H9 (cell line): ENCODE data around the gene TMPRSS15. TPM values are rescaled to one million over a fixed set of nuclear protein-coding genes. Genes with fewer than 3 reads are reported as not detected.

Source experiments
- DNase-seq: peaks from one replicate; pipeline ENCODE4 v3.0.0-alpha.2; 2017
- H2AFZ ChIP-seq: one replicate; pipeline ENCODE4 v1.6.1; 2013; ENCODE audit warnings: mild to moderate bottlenecking, low read length, control low read depth, moderate library complexity
- H2AK5ac ChIP-seq: 2 replicates; pipeline ENCODE4 v1.6.1; 2013; ENCODE audit warnings: low read length, control low read depth, mixed read lengths; ENCODE audit not compliant: insufficient read length
- H2BK120ac ChIP-seq: one replicate; pipeline ENCODE4 v1.6.1; 2013; ENCODE audit warnings: low read depth, mild to moderate bottlenecking, low read length, control low read depth, inconsistent platforms; ENCODE audit not compliant: poor library complexity, severe bottlenecking
- H2BK12ac ChIP-seq: 2 replicates; pipeline ENCODE4 v1.6.1; 2013; ENCODE audit warnings: low read length, control low read depth, mixed read lengths, low read depth; ENCODE audit not compliant: insufficient read length
- H2BK15ac ChIP-seq: 2 replicates; pipeline ENCODE4 v1.6.1; 2013; ENCODE audit warnings: low read depth, low read length, control low read depth
- H2BK20ac ChIP-seq: one replicate; pipeline ENCODE4 v1.6.1; 2013; ENCODE audit warnings: low read depth, mild to moderate bottlenecking, low read length, control low read depth, inconsistent platforms; ENCODE audit not compliant: poor library complexity, severe bottlenecking
- H2BK5ac ChIP-seq: 2 replicates; pipeline ENCODE4 v1.6.1; 2013; ENCODE audit warnings: low read length, control low read depth, mixed read lengths; ENCODE audit not compliant: insufficient read length
- H3K14ac ChIP-seq: 2 replicates; pipeline ENCODE4 v1.6.1; 2013; ENCODE audit warnings: low read length, control low read depth; ENCODE audit not compliant: insufficient read depth
- H3K18ac ChIP-seq: 2 replicates; pipeline ENCODE4 v1.6.1; 2013; ENCODE audit warnings: low read depth, mild to moderate bottlenecking, mixed read lengths, low read length, control low read depth; ENCODE audit not compliant: insufficient read length
- H3K23ac ChIP-seq: 2 replicates; pipeline ENCODE4 v1.6.1; 2013; ENCODE audit warnings: low read length, control low read depth, mixed read lengths, low read depth; ENCODE audit not compliant: insufficient read length
- H3K23me2 ChIP-seq: 2 replicates; pipeline ENCODE4 v1.6.1; 2013; ENCODE audit warnings: low read depth, mild to moderate bottlenecking, mixed read lengths, low read length, control low read depth; ENCODE audit not compliant: insufficient read length, poor library complexity, severe bottlenecking
- H3K27ac ChIP-seq: 2 replicates; pipeline ENCODE4 v1.5.1; 2013; ENCODE audit warnings: low read length, control low read depth, mixed read lengths, low read depth; ENCODE audit not compliant: insufficient read length
- H3K27me3 ChIP-seq: 2 replicates; pipeline ENCODE4 v1.6.1; 2013; ENCODE audit warnings: low read length, control low read depth, inconsistent platforms; ENCODE audit not compliant: insufficient read depth
- H3K4ac ChIP-seq: 2 replicates; pipeline ENCODE4 v1.6.1; 2013; ENCODE audit warnings: low read depth, mild to moderate bottlenecking, control low read depth, inconsistent platforms, low read length, moderate library complexity
- H3K4me1 ChIP-seq: 2 replicates; pipeline ENCODE4 v1.6.1; 2013; ENCODE audit warnings: low read length, control low read depth, inconsistent platforms; ENCODE audit not compliant: insufficient read depth
- H3K4me2 ChIP-seq: 2 replicates; pipeline ENCODE4 v1.6.1; 2013; ENCODE audit warnings: low read length, control low read depth, mixed read lengths; ENCODE audit not compliant: insufficient read length, insufficient read depth
- H3K56ac ChIP-seq: 2 replicates; pipeline ENCODE4 v1.6.1; 2013; ENCODE audit warnings: low read depth, mild to moderate bottlenecking, mixed read lengths, low read length, control low read depth; ENCODE audit not compliant: insufficient read length
- H3K79me1 ChIP-seq: 2 replicates; pipeline ENCODE4 v1.6.1; 2013; ENCODE audit warnings: low read depth, mild to moderate bottlenecking, moderate library complexity, low read length, control low read depth, inconsistent platforms; ENCODE audit not compliant: insufficient read depth, poor library complexity, severe bottlenecking
- H3K79me2 ChIP-seq: 2 replicates; pipeline ENCODE4 v1.6.1; 2013; ENCODE audit warnings: low read length, control low read depth, inconsistent platforms; ENCODE audit not compliant: insufficient read depth
- H3K9ac ChIP-seq: 2 replicates; pipeline ENCODE4 v1.6.1; 2013; ENCODE audit warnings: low read length, control low read depth, mixed read lengths; ENCODE audit not compliant: insufficient read length; ENCODE audit errors: extremely low read depth
- H3K9me3 ChIP-seq: one replicate; pipeline ENCODE4 v1.6.1; 2013; ENCODE audit warnings: low read depth, low read length, inconsistent platforms; ENCODE audit not compliant: control insufficient read depth
- H3T11ph ChIP-seq: one replicate; pipeline ENCODE4 v1.6.1; 2013; ENCODE audit warnings: mild to moderate bottlenecking, low read length, control low read depth, inconsistent platforms
- H4K20me1 ChIP-seq: one replicate; pipeline ENCODE4 v1.6.1; 2013; ENCODE audit not compliant: control insufficient read depth, insufficient read length, insufficient read depth
- H4K5ac ChIP-seq: 2 replicates; pipeline ENCODE4 v1.6.1; 2013; ENCODE audit warnings: low read depth, mild to moderate bottlenecking, mixed read lengths, low read length, control low read depth; ENCODE audit not compliant: insufficient read length
- H4K8ac ChIP-seq: replicated peaks from 2 replicates; pipeline ENCODE4 v1.6.1; 2013; ENCODE audit warnings: low read length, control low read depth, mixed read lengths, low read depth; ENCODE audit not compliant: insufficient read length
- H4K91ac ChIP-seq: 2 replicates; pipeline ENCODE4 v1.6.1; 2013; ENCODE audit warnings: low read depth, mild to moderate bottlenecking, moderate library complexity, mixed read lengths, low read length, control low read depth; ENCODE audit not compliant: insufficient read length
- H3K27ac Mint-ChIP-seq, 3 experiments: 2 replicates in 2 of 3; 3 replicates in 1 of 3; pipeline ENCODE4 v1.8.0; 2020 to 2021; ENCODE audit warnings: mixed read lengths in 3 of 3, mild to moderate bottlenecking in 1 of 3, moderate library complexity in 1 of 3
- H3K27me3 Mint-ChIP-seq: 2 replicates; pipeline ENCODE4 v1.8.0; 2021; ENCODE audit warnings: low read depth, mild to moderate bottlenecking, moderate library complexity, mixed read lengths
- H3K36me3 Mint-ChIP-seq, 3 experiments: 2 replicates in 2 of 3; 3 replicates in 1 of 3; pipeline ENCODE4 v1.8.0; 2020 to 2021; ENCODE audit warnings: low read depth in 3 of 3, mixed read lengths in 3 of 3; ENCODE audit not compliant: insufficient read depth in 1 of 3
- H3K4me1 Mint-ChIP-seq, 2 experiments: 2 replicates each; pipeline ENCODE4 v1.8.0; 2020; ENCODE audit warnings: mixed read lengths in 2 of 2
- H3K4me3 Mint-ChIP-seq, 2 experiments: 2 replicates in 1 of 2; 3 replicates in 1 of 2; pipeline ENCODE4 v1.8.0; 2020 to 2021; ENCODE audit warnings: mild to moderate bottlenecking in 2 of 2, mixed read lengths in 2 of 2, moderate library complexity in 1 of 2
- H3K9me3 Mint-ChIP-seq, 2 experiments: 2 replicates in 1 of 2; 3 replicates in 1 of 2; pipeline ENCODE4 v1.8.0; 2020; ENCODE audit warnings: mild to moderate bottlenecking in 2 of 2, mixed read lengths in 2 of 2, moderate library complexity in 1 of 2
- CTCF ChIP-seq: fragments of 200-600 bp; sonication (generic); conservative IDR thresholded peaks from 3 replicates; pipeline ENCODE4 v1.8.0; 2021; ENCODE audit warnings: antibody characterized with exemption, mild to moderate bottlenecking
- WGBS: extraction: QIAGEN DNeasy Blood & Tissue Kit; methylation state at CpG from one replicate; pipeline ENCODE4 v1.1.7; 2013; ENCODE audit warnings: missing lambda C conversion rate, low lambda C conversion rate, mixed read lengths; ENCODE audit not compliant: insufficient read length; ENCODE audit errors: extremely low coverage; 5-methylcytosine and 5-hydroxymethylcytosine counted together
- total RNA-seq: library from RNA; stranded (reverse); gene quantifications from 2 replicates; pipeline ENCODE4 v1.2.1, GENCODE V29; 2021

Gene TMPRSS15
- total RNA-seq, 1 experiment from 2014 or later = not detected

- no peak overlapping the region for H2BK120ac ChIP-seq
- H3K14ac ChIP-seq = no peak overlapping the region
- no peak overlapping the region for H4K5ac ChIP-seq
- no peak overlapping the region for H4K91ac ChIP-seq
- H3K27me3 Mint-ChIP-seq = no peaks in the 10 kb centered on the region; the same call in 1 of the 2 replicates
- peaks cover 13 to 16% of the 10 kb centered on the region in 2 experiments; a peak in 4 of 5 replicates for H3K9me3 Mint-ChIP-seq
- H4K20me1 ChIP-seq = no peaks in the 10 kb centered on the region
- H3K4me1 Mint-ChIP-seq = peaks cover 11 to 14% of the 10 kb centered on the region in 2 experiments
- H3K4me2 ChIP-seq = no peak overlapping the region
- no peaks in the 10 kb centered on the region for H3K79me2 ChIP-seq
- H2BK5ac ChIP-seq = no peak overlapping the region
- H3K27ac Mint-ChIP-seq = no peak overlapping the region
- no peak overlapping the region for H2AFZ ChIP-seq
- H3K9ac ChIP-seq = no peak overlapping the region
- no peak overlapping the region for H2BK15ac ChIP-seq
- no peaks in the 10 kb centered on the region for H3K23me2 ChIP-seq
- no peak overlapping the region for H3K27ac ChIP-seq
- no peaks in the 10 kb centered on the region for H3K27me3 ChIP-seq
- no peak overlapping the region for H3K4ac ChIP-seq
- H3K56ac ChIP-seq = no peak overlapping the region
- no peaks in the 10 kb centered on the region for H3K4me1 ChIP-seq
- no peak overlapping the region for H3T11ph ChIP-seq
- H3K18ac ChIP-seq = no peak overlapping the region
- TF ChIP-seq CTCF = no peak
- H2BK20ac ChIP-seq = no peak overlapping the region
- H3K36me3 Mint-ChIP-seq = peaks cover 3 to 13% (median 5%) of the 10 kb centered on the region in 3 experiments; a peak in 5 of 7 replicates
- H3K9me3 ChIP-seq = no peaks in the 10 kb centered on the region
- H3K23ac ChIP-seq = no peak overlapping the region
- H2BK12ac ChIP-seq = no peak overlapping the region
- no peak for DNase-seq
- no peak overlapping the region for H3K4me3 Mint-ChIP-seq
- WGBS = no CpG with 5 or more reads among the region's 5 CpGs
- H2AK5ac ChIP-seq = no peak overlapping the region
- H3K79me1 ChIP-seq = no peaks in the 10 kb centered on the region
- H4K8ac ChIP-seq = no peak overlapping the region
Observed at GRCh38 chr21:18398843-18399242, 4.7 kb downstream of the TMPRSS15 start.
